Neural cell (in vitro differentiated cells): ENCODE measurements around the gene PIP5K1B. TPM values are rescaled to one million over a fixed set of nuclear protein-coding genes. Genes with fewer than 3 reads are reported as not detected.

Experiments
- H2AFZ ChIP-seq: fragments of 200-600, 300-800 bp; sonication (generic), shearing (Covaris generic); 2 replicates; pipeline ENCODE4 v1.6.0; 2014; ENCODE audit warnings: low read depth, mild to moderate bottlenecking, antibody characterized with exemption, low read length, moderate library complexity
- H3F3A ChIP-seq: fragments of 200-600 bp; shearing (Covaris generic); 2 replicates; pipeline ENCODE4 v1.6.1; 2016; ENCODE audit warnings: mild to moderate bottlenecking, moderate library complexity, mixed read lengths, antibody characterized with exemption, low read length; ENCODE audit not compliant: insufficient read depth, poor library complexity, severe bottlenecking
- H3K27ac ChIP-seq: fragments of 200-600, 300-800 bp; sonication (generic), shearing (Covaris generic); 2 replicates; pipeline ENCODE4 v1.5.1; 2014; ENCODE audit warnings: mild to moderate bottlenecking, low read length, moderate library complexity
- H3K27me3 ChIP-seq: fragments of 300-800, 200-600 bp; sonication (generic), shearing (Covaris generic); 2 replicates; pipeline ENCODE4 v1.6.0; 2014; ENCODE audit warnings: mild to moderate bottlenecking, low read depth, low read length, moderate library complexity; ENCODE audit not compliant: insufficient read depth
- H3K36me3 ChIP-seq: fragments of 300-800, 200-600 bp; sonication (generic), shearing (Covaris generic); 2 replicates; pipeline ENCODE4 v1.5.1; 2014; ENCODE audit warnings: mild to moderate bottlenecking, antibody characterized with exemption, low read length, moderate library complexity; ENCODE audit not compliant: insufficient read depth
- H3K4me2 ChIP-seq: fragments of 300-800, 200-600 bp; sonication (generic), shearing (Covaris generic); 2 replicates; pipeline ENCODE4 v1.6.0; 2014; ENCODE audit warnings: mild to moderate bottlenecking, low read length
- H3K4me3 ChIP-seq: fragments of 300-800, 200-600 bp; sonication (generic), shearing (Covaris generic); 2 replicates; pipeline ENCODE4 v1.5.1; 2014; ENCODE audit warnings: mild to moderate bottlenecking, low read length, moderate library complexity
- H3K79me2 ChIP-seq: fragments of 200-600 bp; shearing (Covaris generic); replicated peaks from 2 replicates; pipeline ENCODE4 v1.6.0; 2014; ENCODE audit warnings: mild to moderate bottlenecking, low read length, moderate library complexity; ENCODE audit not compliant: insufficient read depth
- H3K9ac ChIP-seq: fragments of 300-800, 200-600 bp; sonication (generic), shearing (Covaris generic); 2 replicates; pipeline ENCODE4 v1.6.1; 2016; ENCODE audit warnings: mild to moderate bottlenecking, low read length, mixed read lengths
- H3K9me2 ChIP-seq: fragments of 200-600 bp; shearing (Covaris generic); 2 replicates; pipeline ENCODE4 v1.6.1; 2016; ENCODE audit warnings: mild to moderate bottlenecking, low read length, mixed read lengths; ENCODE audit not compliant: insufficient read depth
- H3K9me3 ChIP-seq: fragments of 200-600, 300-800 bp; sonication (generic), shearing (Covaris generic); 2 replicates; pipeline ENCODE4 v1.6.1; 2016; ENCODE audit warnings: mild to moderate bottlenecking, mixed run types, low read length, moderate library complexity, mixed read lengths
- H4K20me1 ChIP-seq: fragments of 200-600 bp; shearing (Covaris generic); 2 replicates; pipeline ENCODE4 v1.6.1; 2016; ENCODE audit warnings: mild to moderate bottlenecking, mixed run types; ENCODE audit not compliant: insufficient read depth
- EP300 ChIP-seq: fragments of 450-650 bp; conservative IDR thresholded peaks from 2 replicates; pipeline ENCODE4 v1.6.1; 2014; ENCODE audit warnings: antibody characterized with exemption, mild to moderate bottlenecking, moderate library complexity; ENCODE audit not compliant: poor library complexity, severe bottlenecking
- EZH2 ChIP-seq: fragments of 200-600, 300-800 bp; shearing (Covaris generic), sonication (generic); IDR thresholded peaks from 2 replicates; pipeline ENCODE4 v1.6.1; 2014; ENCODE audit warnings: antibody characterized with exemption, low read length, borderline replicate concordance, mild to moderate bottlenecking; ENCODE audit not compliant: insufficient read depth, poor library complexity, severe bottlenecking
- MXI1 ChIP-seq: fragments of 450-650 bp; conservative IDR thresholded peaks from 2 replicates; pipeline ENCODE4 v1.6.1; 2014; ENCODE audit warnings: antibody characterized with exemption, mild to moderate bottlenecking; ENCODE audit not compliant: poor library complexity, severe bottlenecking
- POLR2AphosphoS5 ChIP-seq: IDR thresholded peaks from 2 replicates; pipeline ENCODE4 v1.6.1; 2012
- RAD21 ChIP-seq: fragments of 450-650 bp; conservative IDR thresholded peaks from 2 replicates; pipeline ENCODE4 v1.6.1; 2014; ENCODE audit warnings: antibody characterized with exemption, mild to moderate bottlenecking, moderate library complexity
- SMC3 ChIP-seq: fragments of 450-650 bp; conservative IDR thresholded peaks from 2 replicates; pipeline ENCODE4 v1.6.1; 2014; ENCODE audit warnings: antibody characterized with exemption, mild to moderate bottlenecking, moderate library complexity; ENCODE audit not compliant: poor library complexity
- TAF1 ChIP-seq: IDR thresholded peaks from 2 replicates; pipeline ENCODE4 v1.6.1; 2012; ENCODE audit warnings: low read depth
- polyA plus RNA-seq: library from polyadenylated mRNA; depleted of rRNA; stranded (reverse); fragments of >200 nt; gene quantifications from 2 replicates; pipeline ENCODE4 v1.2.3, GENCODE V29; 2014
- TF ChIP-seq, protein P1 (sequence below): fragments of 450-650 bp; IDR thresholded peaks from 2 replicates; pipeline ENCODE4 v1.5.1; 2014; ENCODE audit warnings: antibody characterized with exemption, mild to moderate bottlenecking, moderate library complexity; ENCODE audit not compliant: poor library complexity, severe bottlenecking
- TF ChIP-seq, protein P2 (sequence below): IDR thresholded peaks from 2 replicates; pipeline ENCODE4 v1.6.1; 2012; ENCODE audit warnings: borderline replicate concordance

Gene PIP5K1B
- polyA plus RNA-seq, 1 donor from 2014 or later, result 1.5 TPM

DNA sequence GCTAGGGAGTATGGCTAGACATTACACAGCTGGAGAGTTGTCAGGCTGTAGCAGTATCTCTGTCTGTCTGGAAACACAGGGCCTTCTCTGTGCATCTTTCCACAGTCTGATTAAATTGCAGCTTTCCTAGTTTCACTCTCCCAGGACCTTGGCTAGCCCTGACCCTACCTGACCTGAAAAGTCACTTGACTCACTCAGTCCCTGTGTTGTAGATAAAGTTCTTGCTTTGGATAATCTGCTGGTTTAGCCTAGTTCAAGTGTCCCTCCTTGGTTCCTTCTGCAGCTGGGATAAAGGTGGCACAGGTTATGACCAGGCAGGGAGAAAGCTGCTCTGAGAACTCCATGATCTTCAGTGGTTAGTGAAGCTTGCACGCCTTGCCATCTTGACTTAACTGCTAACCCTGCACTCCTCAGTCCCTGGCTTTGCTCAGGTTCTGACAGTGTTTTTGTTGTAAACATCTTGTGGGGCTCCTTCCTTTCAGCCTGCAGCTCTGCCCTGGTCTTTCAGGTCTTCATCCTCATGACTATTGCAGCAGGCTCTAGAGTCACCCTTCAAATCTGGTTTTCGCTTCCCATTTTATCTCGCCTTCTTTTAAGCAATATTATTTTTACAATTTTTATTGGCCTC lies 101.0 kb downstream of the PIP5K1B start:
- H3K9me2 ChIP-seq, result no peaks in the 10 kb centered on the region
- H3K27me3 ChIP-seq, result no peaks in the 10 kb centered on the region
- H2AFZ ChIP-seq, result no peak overlapping the region
- no peaks in the 10 kb centered on the region for H3K9me3 ChIP-seq
- no peaks in the 10 kb centered on the region for H3K36me3 ChIP-seq
- H3F3A ChIP-seq, result no peaks in the 10 kb centered on the region
- H3K4me3 ChIP-seq, result no peak overlapping the region
- no peak overlapping the region for H3K9ac ChIP-seq
- no peaks in the 10 kb centered on the region for H4K20me1 ChIP-seq
- H3K27ac ChIP-seq, result no peak overlapping the region
- no peaks in the 10 kb centered on the region for H3K79me2 ChIP-seq
- H3K4me2 ChIP-seq, result no peak overlapping the region
- no peak for TF ChIP-seq EZH2
- no peak for TF ChIP-seq RAD21
- TF ChIP-seq MXI1, result no peak
- TF ChIP-seq TAF1, result no peak
- TF ChIP-seq SMC3, result no peak
- TF ChIP-seq, protein P1, sequence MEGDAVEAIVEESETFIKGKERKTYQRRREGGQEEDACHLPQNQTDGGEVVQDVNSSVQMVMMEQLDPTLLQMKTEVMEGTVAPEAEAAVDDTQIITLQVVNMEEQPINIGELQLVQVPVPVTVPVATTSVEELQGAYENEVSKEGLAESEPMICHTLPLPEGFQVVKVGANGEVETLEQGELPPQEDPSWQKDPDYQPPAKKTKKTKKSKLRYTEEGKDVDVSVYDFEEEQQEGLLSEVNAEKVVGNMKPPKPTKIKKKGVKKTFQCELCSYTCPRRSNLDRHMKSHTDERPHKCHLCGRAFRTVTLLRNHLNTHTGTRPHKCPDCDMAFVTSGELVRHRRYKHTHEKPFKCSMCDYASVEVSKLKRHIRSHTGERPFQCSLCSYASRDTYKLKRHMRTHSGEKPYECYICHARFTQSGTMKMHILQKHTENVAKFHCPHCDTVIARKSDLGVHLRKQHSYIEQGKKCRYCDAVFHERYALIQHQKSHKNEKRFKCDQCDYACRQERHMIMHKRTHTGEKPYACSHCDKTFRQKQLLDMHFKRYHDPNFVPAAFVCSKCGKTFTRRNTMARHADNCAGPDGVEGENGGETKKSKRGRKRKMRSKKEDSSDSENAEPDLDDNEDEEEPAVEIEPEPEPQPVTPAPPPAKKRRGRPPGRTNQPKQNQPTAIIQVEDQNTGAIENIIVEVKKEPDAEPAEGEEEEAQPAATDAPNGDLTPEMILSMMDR, result no peak
- no peak for TF ChIP-seq EP300
- TF ChIP-seq, protein P2, sequence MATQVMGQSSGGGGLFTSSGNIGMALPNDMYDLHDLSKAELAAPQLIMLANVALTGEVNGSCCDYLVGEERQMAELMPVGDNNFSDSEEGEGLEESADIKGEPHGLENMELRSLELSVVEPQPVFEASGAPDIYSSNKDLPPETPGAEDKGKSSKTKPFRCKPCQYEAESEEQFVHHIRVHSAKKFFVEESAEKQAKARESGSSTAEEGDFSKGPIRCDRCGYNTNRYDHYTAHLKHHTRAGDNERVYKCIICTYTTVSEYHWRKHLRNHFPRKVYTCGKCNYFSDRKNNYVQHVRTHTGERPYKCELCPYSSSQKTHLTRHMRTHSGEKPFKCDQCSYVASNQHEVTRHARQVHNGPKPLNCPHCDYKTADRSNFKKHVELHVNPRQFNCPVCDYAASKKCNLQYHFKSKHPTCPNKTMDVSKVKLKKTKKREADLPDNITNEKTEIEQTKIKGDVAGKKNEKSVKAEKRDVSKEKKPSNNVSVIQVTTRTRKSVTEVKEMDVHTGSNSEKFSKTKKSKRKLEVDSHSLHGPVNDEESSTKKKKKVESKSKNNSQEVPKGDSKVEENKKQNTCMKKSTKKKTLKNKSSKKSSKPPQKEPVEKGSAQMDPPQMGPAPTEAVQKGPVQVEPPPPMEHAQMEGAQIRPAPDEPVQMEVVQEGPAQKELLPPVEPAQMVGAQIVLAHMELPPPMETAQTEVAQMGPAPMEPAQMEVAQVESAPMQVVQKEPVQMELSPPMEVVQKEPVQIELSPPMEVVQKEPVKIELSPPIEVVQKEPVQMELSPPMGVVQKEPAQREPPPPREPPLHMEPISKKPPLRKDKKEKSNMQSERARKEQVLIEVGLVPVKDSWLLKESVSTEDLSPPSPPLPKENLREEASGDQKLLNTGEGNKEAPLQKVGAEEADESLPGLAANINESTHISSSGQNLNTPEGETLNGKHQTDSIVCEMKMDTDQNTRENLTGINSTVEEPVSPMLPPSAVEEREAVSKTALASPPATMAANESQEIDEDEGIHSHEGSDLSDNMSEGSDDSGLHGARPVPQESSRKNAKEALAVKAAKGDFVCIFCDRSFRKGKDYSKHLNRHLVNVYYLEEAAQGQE, result no peak
- no peak for TF ChIP-seq POLR2AphosphoS5

DNA sequence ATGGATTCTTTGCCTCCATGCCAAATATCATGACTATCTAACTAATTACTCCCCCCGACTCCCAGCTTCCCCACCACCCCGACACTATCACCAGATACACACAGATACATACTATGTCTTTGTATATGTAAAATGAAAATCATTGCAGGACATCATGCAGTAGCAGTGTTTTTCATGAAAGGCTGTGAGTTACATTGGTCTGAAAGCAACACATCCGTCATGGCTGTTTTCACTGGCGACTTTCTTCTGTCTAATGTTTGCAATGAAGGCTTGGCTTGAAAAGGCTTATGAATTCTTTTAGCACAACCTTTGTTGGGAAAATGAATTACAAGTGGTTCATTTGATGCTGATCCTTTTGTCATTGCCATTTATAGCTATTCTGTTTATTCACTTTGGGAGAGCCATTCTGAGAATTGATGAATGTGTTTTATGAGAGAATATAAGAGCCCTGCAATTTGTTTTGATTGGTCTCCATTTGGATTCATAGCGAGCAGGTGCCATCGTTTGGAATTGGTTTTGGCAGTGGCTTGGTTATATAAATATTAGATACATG lies 103.4 kb downstream of the PIP5K1B start:
- no peak overlapping the region for H3K9ac ChIP-seq
- no peak overlapping the region for H3K27ac ChIP-seq
- H4K20me1 ChIP-seq, result no peaks in the 10 kb centered on the region
- no peaks in the 10 kb centered on the region for H3F3A ChIP-seq
- TF ChIP-seq POLR2AphosphoS5 (no peak), EZH2 (no peak), MXI1 (no peak), TAF1 (no peak), RAD21 (no peak), SMC3 (no peak), EP300 (no peak)
- TF ChIP-seq, protein P1, result no peak
- TF ChIP-seq, protein P2, result no peak
- H3K9me3 ChIP-seq, result no peaks in the 10 kb centered on the region
- no peaks in the 10 kb centered on the region for H3K27me3 ChIP-seq
- no peaks in the 10 kb centered on the region for H3K9me2 ChIP-seq
- H3K4me2 ChIP-seq, result no peak overlapping the region
- no peak overlapping the region for H2AFZ ChIP-seq
- H3K36me3 ChIP-seq, result no peaks in the 10 kb centered on the region
- no peak overlapping the region for H3K4me3 ChIP-seq
- no peaks in the 10 kb centered on the region for H3K79me2 ChIP-seq
